CD4-positive, alpha-beta T cell treated with Interleukin-2 at 100 ng/mL for 4 hours (primary cell): ENCODE results near the gene SENP7.
"Not testable (repeated sequence)": the region's sequence is repeated elsewhere in the genome, so short reads cannot be mapped to it uniquely, and the experiment has no call there.

ENCODE experiments used
- DNase-seq: peaks from one replicate; pipeline ENCODE4 v3.0.0-alpha.2; 2020; ENCODE audit warnings: low spot score

SENP7 gene

DNA sequence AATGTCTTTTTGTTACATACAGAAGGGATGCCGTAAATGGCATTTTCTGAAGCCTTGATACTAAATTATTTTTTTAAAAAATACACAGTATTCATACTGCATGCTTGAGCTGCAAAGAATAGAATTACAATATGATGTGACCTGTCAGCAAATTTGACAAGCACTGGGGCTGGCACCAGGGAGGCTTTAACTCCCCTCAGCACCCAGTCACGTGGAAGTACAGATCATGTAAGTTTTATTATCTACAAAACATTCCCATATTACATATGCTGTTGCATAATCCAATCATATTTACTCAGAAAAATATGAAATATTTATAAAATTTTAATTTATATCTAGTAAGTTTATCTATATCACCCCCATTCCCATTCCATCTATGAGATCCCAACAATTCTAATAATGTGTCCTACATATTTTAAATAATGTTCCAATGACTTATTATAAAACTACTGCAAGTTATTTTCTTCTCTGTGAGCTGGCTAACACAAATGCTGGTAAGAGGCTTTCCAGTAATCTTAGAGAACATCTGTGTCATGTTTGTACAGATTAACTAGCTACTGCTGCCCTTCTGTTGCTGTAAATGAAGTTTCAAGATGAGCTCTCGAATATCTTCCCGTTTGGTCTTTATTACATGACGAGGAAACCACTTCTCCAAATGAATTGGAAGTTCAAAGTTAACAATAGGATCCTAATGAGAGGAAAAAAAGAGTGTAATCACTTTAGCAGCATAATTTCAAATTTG lies 187.4 kb downstream of the SENP7 start:
- DNase-seq: no peak

- no peak for DNase-seq
Measured at GRCh38 chr3:101320475-101320874, 192.5 kb downstream of the SENP7 start, which contains the start of gene IMPG2. Gene IMPG2 (minus strand): TSS chr3:101320575. CDS start chr3:101320372, 203 bp downstream.

GRCh38 chr3:101319531-101319930 lies 193.5 kb downstream of the SENP7 start:
- no peak for DNase-seq

DNA sequence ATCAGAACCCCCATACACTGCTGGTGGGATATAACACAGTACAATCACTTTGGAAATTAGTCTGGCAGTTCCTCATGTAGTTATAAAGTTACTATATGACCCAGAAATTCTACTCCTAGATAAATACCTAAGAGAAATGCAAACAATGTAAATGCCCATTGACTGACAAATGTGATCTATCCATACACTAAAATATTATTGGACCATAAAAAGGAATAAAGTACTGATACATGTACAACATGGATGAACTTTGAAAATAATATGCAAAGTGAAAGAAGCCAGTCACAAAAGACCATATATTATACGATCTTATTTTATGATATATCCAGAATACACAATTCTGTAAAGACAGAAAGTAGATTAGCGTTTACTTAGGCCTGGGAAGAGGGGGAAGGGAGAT lies 200.5 kb downstream of the SENP7 start:
- no peak for DNase-seq

GRCh38 chr3:101311676-101312075 lies 201.3 kb downstream of the SENP7 start:
- no peak for DNase-seq

- no peak for DNase-seq
Measured at GRCh38 chr3:101310978-101311375, 202.0 kb downstream of the SENP7 start.

DNA sequence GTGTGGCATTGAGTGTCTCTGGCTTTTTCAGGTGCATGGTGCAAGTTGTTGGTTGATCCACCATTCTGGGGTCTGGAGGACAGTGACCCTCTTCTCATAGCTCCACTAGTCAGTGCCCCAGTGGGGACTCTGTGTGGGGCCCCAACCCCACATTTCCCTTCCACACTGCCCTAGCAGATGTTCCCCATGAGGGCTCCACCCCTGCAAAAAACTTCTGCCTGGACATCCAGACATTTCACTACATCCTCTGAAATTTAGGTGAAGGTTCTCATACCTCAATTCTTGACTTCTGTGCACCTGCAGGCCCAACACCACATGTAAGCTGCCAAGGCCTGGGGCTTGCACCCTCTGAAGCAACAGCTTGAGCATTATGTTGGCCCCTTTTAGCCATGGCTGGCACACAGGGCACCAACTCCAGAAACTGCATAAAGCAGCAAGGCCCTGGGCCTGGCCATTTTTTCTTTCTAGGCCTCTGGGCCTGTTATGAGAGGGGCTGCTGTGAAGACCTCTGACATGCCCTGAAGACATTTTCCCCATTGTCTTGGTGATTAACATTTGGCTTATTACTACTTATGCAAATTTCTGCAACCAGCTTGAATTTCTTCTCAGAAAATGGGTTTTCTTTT lies 204.8 kb downstream of the SENP7 start:
- not testable (repeated sequence) for DNase-seq

DNA sequence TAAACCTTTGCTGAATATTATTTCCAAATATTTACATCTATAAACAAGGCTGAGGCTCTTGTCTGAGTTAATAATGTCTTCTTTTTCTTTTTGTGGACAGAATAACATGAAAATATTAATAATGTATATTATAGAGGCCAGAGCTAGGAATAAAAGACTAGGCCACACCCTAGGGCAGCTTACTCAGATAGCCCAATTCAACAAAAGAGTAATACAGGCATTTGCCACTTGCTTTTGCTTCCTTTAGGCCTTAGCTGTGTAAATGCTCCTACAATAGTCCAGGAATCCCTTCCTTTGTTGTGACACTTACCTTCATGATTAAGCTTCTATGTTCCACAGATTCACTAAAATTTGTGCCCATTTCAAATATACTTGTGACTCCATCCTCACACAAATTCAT lies 209.2 kb downstream of the SENP7 start:
- DNase-seq: no peak

DNA sequence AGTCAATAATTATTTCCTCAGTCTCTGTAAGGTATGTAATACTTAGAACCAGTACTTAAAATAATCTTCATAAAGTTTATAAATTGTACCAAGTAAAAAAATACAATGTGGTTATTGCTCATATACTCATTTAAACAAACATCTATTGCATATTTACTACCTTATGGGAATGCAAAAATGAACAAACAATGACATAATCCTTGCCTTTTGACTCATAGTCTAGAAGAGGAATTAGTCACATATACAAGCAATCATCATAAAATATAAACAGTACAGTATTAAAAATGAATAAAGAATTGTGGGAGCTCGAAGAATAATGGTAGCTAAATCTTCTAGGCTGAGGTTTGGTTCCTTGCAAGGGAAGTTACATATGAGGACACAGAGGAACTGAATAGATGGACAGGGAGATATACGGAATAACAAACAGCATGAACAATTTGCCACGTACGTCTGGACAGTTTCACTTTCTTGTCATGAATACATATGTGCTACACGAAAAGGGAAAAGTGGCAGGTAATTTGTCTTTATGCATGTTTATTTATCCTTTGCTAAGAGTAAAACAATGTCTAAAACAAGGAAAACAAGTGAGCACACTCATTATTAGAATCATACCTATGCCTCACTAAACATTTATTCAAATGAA lies 209.8 kb downstream of the SENP7 start:
- no peak for DNase-seq

- DNase-seq: no peak
Measured at GRCh38 chr3:101300073-101300472, 212.9 kb downstream of the SENP7 start.

GRCh38 chr3:101292027-101292426 lies 221.0 kb downstream of the SENP7 start:
- DNase-seq: no peak

DNA sequence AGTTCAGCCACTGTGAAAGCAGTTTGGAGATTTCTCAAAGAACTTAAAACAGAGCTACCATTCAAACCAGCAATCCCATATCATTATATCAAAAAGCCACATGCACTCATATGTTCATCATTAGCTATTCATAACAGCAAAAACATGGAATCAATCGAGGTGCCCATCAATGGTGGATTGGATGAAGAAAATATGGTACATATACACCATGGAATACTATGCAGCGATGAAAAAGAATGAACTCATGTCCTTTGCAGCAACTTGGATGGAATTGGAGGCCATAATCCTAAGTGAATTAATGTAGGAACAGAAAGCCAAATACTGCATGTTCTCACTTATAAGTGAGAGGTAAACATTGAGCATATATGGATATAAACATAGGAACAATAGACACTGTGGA lies 224.7 kb downstream of the SENP7 start:
- no peak for DNase-seq

GRCh38 chr3:101284757-101285156 lies 228.3 kb downstream of the SENP7 start:
- no peak for DNase-seq

- DNase-seq: no peak
Measured at GRCh38 chr3:101281521-101282030, 231.4 kb downstream of the SENP7 start.

DNA sequence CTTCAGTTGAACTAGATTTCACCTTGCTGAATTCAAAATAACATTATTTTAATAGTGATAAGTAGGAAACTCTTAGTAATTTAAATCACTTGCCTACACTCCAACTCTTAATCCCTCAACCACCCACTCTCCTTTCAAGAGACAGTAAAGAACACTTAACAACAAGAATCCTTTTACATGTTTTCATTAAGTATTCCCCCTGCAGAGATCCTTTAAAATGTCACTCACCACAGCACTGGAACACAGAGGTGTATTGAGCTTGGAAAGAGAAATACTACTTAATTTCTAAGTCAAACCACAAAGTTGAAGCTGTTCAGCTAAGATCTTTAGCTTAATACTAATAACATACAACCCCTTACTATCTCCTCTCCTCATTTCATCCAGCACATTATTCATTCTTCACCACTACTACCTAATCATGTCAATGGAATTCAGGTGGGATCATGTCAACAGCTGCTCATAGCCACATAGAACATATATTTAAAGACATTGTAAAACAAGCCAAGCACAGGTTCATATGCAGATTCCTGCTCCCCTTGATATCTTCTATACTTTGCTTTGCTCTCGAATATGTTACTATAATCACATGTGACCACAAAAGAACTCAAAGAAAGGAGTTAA lies 233.1 kb downstream of the SENP7 start:
- no peak for DNase-seq

DNA sequence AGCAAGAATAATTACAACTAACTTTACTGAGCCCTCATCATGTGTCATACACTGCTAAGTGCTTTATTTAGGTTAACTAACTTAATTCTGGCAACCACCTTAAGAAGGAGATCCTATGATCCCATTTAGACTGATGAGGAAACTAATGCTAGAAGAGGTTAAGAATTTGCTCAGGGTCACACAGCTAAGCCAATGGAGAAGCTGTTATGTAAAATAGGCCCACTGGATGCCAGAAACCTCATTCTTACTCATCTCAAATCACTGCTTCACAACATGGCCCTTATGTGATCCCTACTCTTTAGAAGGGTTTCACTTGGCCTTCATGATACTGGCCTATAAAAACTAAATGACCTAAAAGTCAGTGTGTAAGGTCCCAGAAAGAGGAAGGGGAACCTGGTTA lies 233.8 kb downstream of the SENP7 start:
- no peak for DNase-seq

DNA sequence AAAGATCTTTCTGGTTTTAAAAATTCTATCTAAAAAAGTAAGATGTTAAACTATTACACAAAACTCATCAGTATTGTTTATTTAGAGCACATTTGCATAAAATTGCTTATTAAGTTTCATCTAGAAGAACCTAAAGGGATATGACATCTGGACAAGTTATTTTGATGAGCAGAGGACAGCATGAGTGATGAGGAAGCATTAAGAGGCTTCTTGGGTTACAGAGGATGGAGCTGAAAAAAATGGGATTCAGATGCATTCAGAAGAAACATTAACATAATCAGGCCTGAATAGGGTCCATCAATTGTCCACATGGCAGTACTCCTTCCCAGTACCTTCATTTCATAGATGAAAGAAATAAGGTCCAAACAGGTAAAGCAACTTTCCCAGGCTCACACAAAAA lies 234.3 kb downstream of the SENP7 start:
- DNase-seq: no peak
